K562 (cell line): Measurements from ENCODE around the gene BRWD1. TPM values are rescaled to one million over a fixed set of nuclear protein-coding genes. Genes with fewer than 3 reads are reported as not detected.

ENCODE experiments used
- BCLAF1 ChIP-seq, 2 experiments: fragments of 450-650 bp in 1 of 2; IDR thresholded peaks; 2 replicates each; pipeline ENCODE4 v1.6.1; 2011 to 2017; ENCODE audit warnings: low read depth in 2 of 2, antibody characterized with exemption in 1 of 2, borderline replicate concordance in 1 of 2, low read length in 1 of 2, mild to moderate bottlenecking in 1 of 2, mixed read lengths in 1 of 2; ENCODE audit not compliant: control insufficient read depth in 1 of 2
- CHD1 ChIP-seq: fragments of 200-600 bp; sonication (generic); IDR thresholded peaks from one replicate; pipeline ENCODE4 v1.6.1; 2012; ENCODE audit warnings: mild to moderate bottlenecking, moderate library complexity, low read length, inconsistent platforms
- PRDM10 ChIP-seq: fragments of 450-650 bp; IDR thresholded peaks from 2 replicates; pipeline ENCODE4 v1.6.1; 2018; ENCODE audit not compliant: partially characterized antibody
- SRSF1 ChIP-seq: fragments of 200-400 bp; formaldehyde crosslinking; IDR thresholded peaks from 2 replicates; pipeline ENCODE4 v1.6.1; 2017; ENCODE audit warnings: mild to moderate bottlenecking, low read depth, low read length, moderate library complexity
- ZNF165 ChIP-seq: fragments of 250-450 bp; sonication (Bioruptor Pico); IDR thresholded peaks from 2 replicates; pipeline ENCODE4 v1.4.0; 2020; ENCODE audit warnings: borderline replicate concordance
- ZNF197 ChIP-seq: fragments of 200-800 bp; sonication (Bioruptor generic); IDR thresholded peaks from 2 replicates; pipeline ENCODE4 v1.6.1; 2016; ENCODE audit warnings: low read depth, missing genetic modification characterization, missing compliant biosample characterization
- polyA plus RNA-seq, 8 experiments: library from polyadenylated mRNA; depleted of rRNA in 4 of 8; stranded (reverse) in 5 of 8; unstranded in 3 of 8; fragments of >200 nt; fragmentation: Nextera tagmentation in 2 of 8; fragmentation: Illumina TruSeq in 1 of 8; extraction: Ambion mirVana in 2 of 8; extraction: Trizol in 1 of 8; gene quantifications; 2 replicates each; pipeline versions ENCODE4 v1.2.1 to v1.2.3, GENCODE V29; 2011 to 2014; ENCODE audit warnings: inconsistent platforms in 1 of 8, missing spikeins in 1 of 8
- total RNA-seq, 7 experiments: library from RNA; depleted of rRNA in 6 of 7; stranded (reverse); fragments of >200 nt in 6 of 7; fragmentation: Illumina TruSeq in 2 of 7; extraction: Trizol in 2 of 7; gene quantifications; 2 replicates each; pipeline versions ENCODE4 v1.2.1 to v1.2.3, GENCODE V29; 2011 to 2021; ENCODE audit warnings: low replicate concordance in 1 of 7

Gene BRWD1
- total and polyA plus RNA-seq, 9 of the 15 experiments (the other 6 are each of a cell fraction or from before 2014, with no cell fraction given) = 10.1 to 60.2 (median 34.1) TPM

DNA sequence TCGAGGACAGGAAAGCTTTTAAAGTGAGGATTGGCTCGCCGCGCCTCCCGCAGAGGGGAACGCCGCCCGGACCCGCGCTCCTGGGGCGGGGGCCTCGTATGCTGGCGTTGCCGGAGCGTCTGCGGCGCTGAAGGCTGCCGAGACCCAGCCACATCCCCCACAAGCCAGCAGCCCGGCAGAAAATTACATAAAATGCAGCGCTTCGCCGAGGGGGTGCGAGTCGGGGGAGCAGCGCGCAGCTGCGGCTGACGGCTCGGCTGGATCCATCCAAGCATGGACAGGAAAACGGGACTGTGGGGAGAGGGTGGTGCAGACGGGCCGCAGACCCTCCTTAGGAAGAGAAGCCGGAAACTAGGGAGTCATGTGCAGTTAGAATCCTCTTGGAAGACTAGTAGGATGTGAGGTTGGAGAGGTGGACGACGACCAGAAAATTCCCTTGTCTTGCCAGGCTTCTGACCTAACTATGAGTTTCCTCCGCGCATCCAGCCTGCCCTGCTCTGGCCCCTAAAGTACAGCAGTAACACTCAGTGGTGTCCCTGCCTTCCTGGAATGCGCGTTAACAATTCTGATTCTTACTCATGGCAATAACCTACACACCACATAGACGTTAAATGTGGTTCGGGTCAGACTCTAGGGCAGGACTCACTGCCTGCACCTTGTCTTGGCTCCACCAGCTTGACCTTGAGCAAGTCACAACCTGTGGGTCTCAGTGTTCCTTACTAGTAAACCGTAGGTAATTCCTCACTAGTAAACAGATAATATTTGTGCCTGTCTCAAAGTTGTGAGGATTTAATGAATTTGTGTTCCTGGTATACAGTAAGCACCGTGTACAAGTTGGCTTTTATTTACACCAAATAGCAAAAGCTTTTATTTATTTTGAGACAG is 953 bp upstream of the BRWD1 start (continued):
- TF ChIP-seq PRDM10 (peak; percentile 14), SRSF1 (no peak), CHD1 (peak; percentile 88), BCLAF1 (IDR thresholded peaks at IDR 0.05; ENCODE audit: borderline replicate concordance in 1 of 2, control insufficient read depth in 1 of 2, low read depth in 2 of 2, low read length in 1 of 2) (no peak), ZNF197 (no peak), ZNF165 (CRISPR knock-in tag) (0 out of 2 replicates have a peak, but pooled peaks have one; percentile 66)
- TF ChIP-seq, all 486 proteins: peak for 47
